HG03097 (cell line): Measurements from ENCODE around the gene ANKRD12.

Source experiments
- ATAC-seq: cut with Tn5 transposase; IDR thresholded peaks from one replicate; pipeline ENCODE4 v1.9.1; 2021; ENCODE audit not compliant: unreplicated experiment, low FRiP score

ANKRD12 gene

GRCh38 chr18:9105420-9105819 lies 31.2 kb upstream of the ANKRD12 start:
- no peak for ATAC-seq

- ATAC-seq, result no peak
Observed at GRCh38 chr18:9106094-9106493, 30.5 kb upstream of the ANKRD12 start.

GRCh38 chr18:9106800-9107584 lies 29.6 kb upstream of the ANKRD12 start:
- no peak for ATAC-seq

GRCh38 chr18:9108911-9109310 lies 27.7 kb upstream of the ANKRD12 start:
- no peak for ATAC-seq

- no peak for ATAC-seq
Observed at GRCh38 chr18:9109523-9109922, 27.1 kb upstream of the ANKRD12 start.

GRCh38 chr18:9113468-9114149 lies 23.0 kb upstream of the ANKRD12 start:
- ATAC-seq, result no peak

- no peak for ATAC-seq
Observed at GRCh38 chr18:9115984-9116383, 20.6 kb upstream of the ANKRD12 start.

GRCh38 chr18:9117980-9118841 lies 18.4 kb upstream of the ANKRD12 start:
- no peak for ATAC-seq

GRCh38 chr18:9120796-9121195 lies 15.8 kb upstream of the ANKRD12 start:
- no peak for ATAC-seq

- ATAC-seq, result no peak
Observed at GRCh38 chr18:9123520-9123919, 13.1 kb upstream of the ANKRD12 start.

GRCh38 chr18:9124824-9125223 lies 11.8 kb upstream of the ANKRD12 start:
- ATAC-seq, result no peak

- ATAC-seq, result no peak
Observed at GRCh38 chr18:9126337-9126736, 10.2 kb upstream of the ANKRD12 start.

GRCh38 chr18:9130195-9130594 lies 6.4 kb upstream of the ANKRD12 start:
- no peak for ATAC-seq

GRCh38 chr18:9130806-9131205 lies 5.8 kb upstream of the ANKRD12 start:
- ATAC-seq, result no peak

- ATAC-seq, result no peak
Observed at GRCh38 chr18:9132628-9133027, 4.0 kb upstream of the ANKRD12 start.

- no peak for ATAC-seq
Observed at GRCh38 chr18:9133225-9133624, 3.4 kb upstream of the ANKRD12 start.

- ATAC-seq, result no peak
Observed at GRCh38 chr18:9135081-9135911, 1.3 kb upstream of the ANKRD12 start.

- peak; percentile 22 for ATAC-seq
Observed at GRCh38 chr18:9135912-9136314, 668 bp upstream of the ANKRD12 start.

- ATAC-seq, result peak; percentile 39
Observed at GRCh38 chr18:9137168-9138066, 836 bp downstream of the ANKRD12 start.
